Lower leg skin (tissue), 3 donors: ENCODE data around the gene CDK8.

Experiments used
- CTCF ChIP-seq, 3 donors: fragments of 450-650 bp; IDR thresholded peaks; one replicate each; pipeline ENCODE4 v1.5.1; 2016; ENCODE audit warnings: antibody characterized with exemption in 3 of 3, mild to moderate bottlenecking in 3 of 3, moderate library complexity in 2 of 3
- POLR2A ChIP-seq, 2 donors: fragments of 450-650 bp; IDR thresholded peaks; one replicate each; pipeline ENCODE4 v1.6.1; 2016 to 2017; ENCODE audit warnings: antibody characterized with exemption in 2 of 2, mild to moderate bottlenecking in 1 of 2, moderate library complexity in 1 of 2

- no peak for TF ChIP-seq CTCF (IDR thresholded peaks at IDR 0.05)
- TF ChIP-seq POLR2A (IDR thresholded peaks at IDR 0.05): no peak
Measured at GRCh38 chr13:26300140-26300539, 46.2 kb downstream of the CDK8 start.
